GM15510 (cell line): ENCODE measurements around the gene OSBPL5.

Experiments
- POLR2A ChIP-seq: IDR thresholded peaks from 3 replicates; pipeline ENCODE4 v1.6.1; 2011; ENCODE audit warnings: borderline replicate concordance; ENCODE audit not compliant: insufficient read length; ENCODE audit errors: extremely low read depth

Gene OSBPL5

DNA sequence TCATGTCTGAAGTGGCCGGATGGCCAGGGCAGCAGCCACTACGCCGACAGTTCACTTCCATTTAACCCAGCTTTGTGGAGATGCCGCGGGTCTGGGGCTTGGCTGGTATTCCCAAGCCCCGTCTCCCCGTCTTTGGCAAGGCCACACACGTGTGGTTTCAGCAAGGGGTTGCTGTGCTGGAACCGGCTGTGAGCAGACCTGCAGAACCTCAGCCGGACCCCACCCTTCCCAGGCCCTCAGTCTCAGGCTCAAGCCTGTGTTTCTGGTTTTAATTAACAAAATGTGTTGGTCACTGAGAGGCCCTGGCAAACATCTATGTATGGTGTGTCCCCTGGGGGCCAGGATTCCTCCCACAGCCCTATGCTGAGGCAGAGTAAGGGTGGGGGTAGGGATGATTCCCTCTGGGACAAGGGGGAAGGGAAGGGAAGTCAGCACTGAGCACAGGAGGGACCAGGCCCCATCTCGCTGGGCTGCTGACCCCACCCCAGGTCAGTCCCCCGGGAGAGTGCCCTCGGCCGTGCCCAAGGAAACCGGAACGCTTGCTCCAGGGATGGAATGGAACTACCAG, 9.3 kb downstream of the OSBPL5 start:
- no peak for TF ChIP-seq POLR2A

DNA sequence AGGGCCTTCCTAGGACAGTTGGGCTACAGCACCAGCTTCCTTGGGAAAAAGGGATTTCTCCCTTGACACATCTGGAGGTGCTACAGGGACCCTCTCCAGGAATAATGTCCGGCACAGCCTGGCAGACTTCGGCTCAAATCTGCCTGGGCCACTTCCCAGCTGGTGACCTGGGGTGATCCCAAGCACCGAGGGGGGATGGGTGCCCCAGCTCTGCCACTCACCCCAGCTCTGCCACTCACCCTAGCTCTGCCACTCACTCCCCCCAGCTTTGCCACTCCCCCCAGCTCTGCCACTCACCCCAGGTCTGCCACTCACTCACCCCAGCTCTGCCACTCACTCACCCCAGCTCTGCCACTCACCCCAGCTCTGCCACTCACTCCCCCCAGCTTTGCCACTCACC, 9.9 kb downstream of the OSBPL5 start:
- no peak for TF ChIP-seq POLR2A

DNA sequence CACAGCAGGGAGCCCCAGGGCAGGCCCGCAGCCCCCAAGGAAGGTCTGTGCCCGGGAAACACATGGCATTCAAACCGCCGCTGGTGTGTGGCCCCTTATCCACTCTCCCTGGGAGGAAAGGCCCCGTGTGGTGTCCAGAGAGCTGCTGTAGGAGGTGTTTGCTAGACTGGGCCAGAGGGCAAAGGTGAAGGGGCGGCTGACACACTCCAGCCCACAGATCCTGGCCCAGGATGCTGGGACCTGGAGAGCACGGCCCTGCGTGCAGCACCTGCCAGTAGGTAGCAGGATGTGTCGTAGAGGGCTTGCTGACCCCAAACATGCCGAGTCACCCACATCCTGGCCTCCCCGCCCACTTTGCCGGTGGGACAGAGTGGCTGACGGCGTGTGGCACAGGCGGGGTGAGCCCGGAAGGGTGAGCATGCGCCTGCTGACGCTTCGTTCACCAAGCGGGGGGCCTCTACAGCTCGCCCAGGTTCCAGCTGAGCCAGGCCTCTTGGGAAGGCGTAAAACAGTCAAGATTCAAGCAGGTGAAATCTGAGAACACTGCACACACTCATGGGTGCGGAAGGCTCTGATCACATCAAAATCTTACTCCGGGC, 11.0 kb downstream of the OSBPL5 start:
- TF ChIP-seq POLR2A, result no peak

DNA sequence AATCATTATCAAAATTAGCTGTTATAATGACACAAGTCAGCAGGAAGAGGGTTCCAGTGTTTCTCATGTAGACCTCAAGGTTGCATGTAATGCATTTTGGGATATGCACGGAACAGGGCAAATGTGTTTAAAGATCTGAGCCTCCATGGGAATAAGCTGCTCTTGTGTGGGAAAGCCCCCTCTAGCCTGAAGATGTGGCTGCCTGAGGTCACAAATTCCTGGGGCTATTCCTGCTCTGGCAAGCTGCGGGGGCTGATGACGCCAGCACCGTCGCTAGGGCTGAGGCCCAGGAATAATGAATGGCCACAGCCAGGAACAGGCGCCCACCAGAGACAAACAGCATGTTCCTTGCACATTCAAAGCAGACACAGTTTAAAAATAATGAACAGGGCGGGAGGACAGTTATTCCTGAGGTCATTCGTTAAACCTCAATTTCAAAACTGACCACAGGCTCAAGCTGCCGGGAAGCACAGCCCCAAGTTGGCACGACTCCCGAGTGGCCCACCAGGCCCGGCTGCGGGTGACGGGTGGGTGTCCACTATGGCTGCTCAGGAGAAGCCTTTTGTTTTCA, 11.7 kb downstream of the OSBPL5 start:
- TF ChIP-seq POLR2A, result no peak

DNA sequence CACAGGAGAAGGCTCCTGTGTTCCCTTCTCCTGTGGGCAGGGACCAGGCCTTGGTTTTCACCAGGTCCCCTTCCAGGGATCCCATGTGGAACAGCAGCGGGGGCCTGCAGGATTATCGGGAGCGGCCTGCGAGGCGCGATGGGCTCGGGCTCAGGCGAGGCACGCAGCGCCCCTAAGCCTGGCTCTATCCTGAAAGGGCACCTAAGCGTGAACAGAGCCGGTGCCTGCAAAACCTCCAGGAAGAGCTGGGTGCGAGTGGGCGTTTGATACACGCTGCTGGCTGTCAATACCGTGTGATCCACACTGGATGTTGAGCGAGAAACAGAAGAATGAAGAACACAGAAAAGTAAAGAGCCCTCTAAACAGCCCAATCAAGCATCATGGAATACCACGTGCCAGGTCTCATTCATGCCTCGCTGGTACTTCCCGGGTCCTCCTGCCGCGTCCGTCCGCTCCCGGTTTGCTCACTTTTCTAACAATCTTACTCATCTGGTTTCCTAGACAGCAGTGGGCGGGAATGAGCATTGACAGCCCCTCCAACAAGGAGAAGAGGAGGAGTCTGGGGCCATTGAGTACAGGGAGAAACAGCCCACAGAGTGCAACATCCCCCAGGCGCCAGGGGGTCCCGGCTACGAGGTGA, 12.5 kb downstream of the OSBPL5 start:
- TF ChIP-seq POLR2A, result no peak

DNA sequence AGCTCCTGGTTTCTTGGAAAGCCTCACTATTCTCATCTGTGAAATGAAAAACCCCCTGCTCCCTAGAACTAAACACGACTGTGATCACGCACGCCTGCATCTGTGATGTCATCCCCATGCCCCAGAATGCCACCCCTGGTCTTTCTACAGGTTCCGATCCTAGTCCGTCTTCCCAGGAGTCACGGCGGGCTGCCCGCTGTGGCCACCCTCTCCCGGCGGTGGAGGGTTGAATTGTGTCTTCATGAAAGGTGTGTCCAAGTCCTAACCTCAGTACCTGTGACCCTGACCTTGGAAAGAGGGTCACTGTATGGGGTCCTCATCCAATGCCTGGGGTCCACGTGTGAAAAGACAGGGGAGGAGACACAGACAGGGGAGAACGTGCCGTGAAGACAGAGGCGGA, 14.4 kb downstream of the OSBPL5 start:
- TF ChIP-seq POLR2A, result no peak

DNA sequence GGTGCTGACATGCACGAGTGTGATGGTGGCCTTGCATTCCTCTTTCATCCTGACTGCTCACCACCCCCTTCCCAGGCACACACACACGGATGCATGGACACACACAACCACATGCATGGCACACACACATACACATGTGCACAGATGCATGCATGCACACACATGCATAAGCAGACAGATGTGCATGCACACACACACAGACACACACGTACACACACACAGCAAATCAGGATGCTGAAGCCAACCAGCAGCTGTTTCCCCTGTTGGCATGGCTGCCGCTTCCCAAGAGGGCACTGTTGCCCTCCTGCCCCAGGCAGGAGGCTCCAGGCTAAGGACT, 15.3 kb downstream of the OSBPL5 start:
- no peak for TF ChIP-seq POLR2A

DNA sequence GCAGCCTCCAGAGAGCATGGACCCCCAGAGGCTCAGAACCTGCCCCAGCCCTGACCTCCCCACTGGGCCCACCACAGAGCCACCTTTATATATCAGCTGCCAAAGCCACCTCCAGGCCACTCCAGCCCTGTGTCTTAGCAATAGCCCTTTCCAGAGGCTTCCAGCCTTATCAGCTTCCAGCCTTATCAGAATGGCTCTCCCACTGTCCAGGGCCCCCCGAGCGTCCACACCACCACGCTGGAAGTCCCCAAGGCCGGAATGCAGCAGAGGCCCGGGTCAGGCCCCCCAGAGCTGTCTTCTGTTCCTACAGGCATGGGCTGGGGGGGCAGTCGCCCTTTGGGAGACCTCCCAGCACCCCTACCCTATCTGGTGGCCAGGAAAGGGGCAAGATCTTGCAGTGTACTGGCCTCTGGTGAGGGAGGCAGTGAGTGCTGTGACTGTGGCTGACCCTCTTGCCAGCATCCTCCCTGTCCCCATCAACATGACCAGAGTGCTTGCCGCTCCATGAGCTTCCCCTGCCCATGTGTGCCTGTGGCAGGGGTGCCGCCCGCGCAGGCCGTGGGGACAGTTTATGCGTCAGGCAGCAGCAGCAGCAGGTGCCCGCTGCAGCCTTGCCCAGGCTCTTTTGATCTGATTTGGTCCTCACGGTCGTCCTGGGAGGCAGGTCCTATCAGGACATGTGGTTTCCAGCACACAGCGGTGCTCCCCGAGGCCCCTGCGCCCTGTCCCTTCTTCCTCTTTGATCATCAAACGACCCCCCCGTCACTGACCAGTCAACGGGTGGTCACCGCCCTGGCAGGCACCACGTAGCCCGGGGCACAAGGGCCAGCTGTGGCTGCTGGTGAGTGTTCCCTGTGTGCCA, 15.9 kb downstream of the OSBPL5 start:
- no peak for TF ChIP-seq POLR2A

DNA sequence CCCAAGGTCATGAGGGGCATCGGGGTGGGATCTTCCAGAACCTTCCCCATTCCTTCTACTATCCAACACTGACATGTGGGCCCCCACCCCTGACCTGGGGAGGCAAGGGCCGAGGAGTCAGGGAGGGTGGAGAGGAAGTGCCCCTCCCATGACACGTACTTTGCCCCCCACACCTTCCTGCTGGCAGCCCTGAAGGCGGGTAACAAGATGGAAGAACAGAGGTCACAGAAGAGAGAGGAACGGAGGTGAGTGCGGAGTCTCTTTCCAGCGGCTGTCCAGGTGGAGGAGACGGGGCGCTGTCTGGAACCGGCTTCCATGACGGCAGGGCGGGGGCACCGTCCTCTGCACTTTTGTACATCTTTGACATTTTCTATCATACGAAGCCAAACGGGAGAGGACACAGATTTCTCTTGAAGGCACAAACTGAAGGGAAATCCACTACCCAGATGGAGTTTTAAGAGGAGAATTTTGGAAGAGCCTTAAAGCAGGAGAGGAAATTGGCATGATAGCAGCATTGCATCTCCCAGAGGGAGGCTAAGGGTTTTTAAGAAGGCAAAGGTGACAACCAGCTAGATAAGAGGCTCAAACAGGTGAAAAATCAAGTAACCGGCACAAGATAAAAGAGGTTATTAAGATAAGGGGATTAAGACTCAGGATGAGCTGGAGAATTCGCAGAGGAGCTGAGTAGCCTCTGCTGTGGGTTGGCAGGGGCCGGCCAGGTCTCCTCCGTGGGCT, 16.7 kb downstream of the OSBPL5 start:
- TF ChIP-seq POLR2A, result no peak

DNA sequence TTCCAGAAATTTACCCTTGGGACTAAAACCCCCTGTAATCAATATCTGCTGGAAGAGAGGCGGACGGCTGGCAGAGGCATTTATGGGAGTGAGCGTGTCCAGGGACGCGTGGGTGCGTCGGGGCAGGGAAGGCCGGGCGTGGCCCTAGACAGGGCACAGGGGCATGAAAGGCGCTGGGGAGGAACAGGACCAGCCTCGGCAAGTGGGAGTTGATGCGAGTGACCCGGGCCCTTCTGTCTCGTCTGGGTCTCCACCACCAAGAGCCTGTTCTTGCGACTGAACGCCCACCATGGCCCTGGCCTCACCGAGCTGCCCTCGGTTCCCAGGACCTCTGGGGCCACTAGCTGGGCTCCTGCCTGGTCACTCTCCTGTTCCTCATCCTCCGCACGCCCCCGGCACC, 17.5 kb downstream of the OSBPL5 start:
- no peak for TF ChIP-seq POLR2A

DNA sequence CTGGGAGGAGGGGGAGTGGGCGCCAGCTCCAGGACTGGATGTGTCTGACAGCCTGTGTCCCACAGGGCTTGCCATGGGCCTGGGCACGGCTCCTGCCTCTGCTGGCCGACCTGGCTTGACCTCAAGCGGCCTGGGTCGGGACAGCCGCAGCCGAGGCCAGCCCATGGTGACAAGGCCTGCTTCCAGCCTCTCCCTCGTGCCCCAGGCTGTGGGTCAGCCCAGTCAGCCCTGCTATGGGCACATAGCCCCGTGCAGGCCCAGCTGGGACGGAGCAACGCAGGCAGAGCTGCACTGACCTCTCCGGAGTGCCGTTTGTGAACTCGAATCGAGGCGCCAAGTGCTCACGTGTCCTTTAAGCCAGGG, 17.9 kb downstream of the OSBPL5 start:
- TF ChIP-seq POLR2A, result no peak

DNA sequence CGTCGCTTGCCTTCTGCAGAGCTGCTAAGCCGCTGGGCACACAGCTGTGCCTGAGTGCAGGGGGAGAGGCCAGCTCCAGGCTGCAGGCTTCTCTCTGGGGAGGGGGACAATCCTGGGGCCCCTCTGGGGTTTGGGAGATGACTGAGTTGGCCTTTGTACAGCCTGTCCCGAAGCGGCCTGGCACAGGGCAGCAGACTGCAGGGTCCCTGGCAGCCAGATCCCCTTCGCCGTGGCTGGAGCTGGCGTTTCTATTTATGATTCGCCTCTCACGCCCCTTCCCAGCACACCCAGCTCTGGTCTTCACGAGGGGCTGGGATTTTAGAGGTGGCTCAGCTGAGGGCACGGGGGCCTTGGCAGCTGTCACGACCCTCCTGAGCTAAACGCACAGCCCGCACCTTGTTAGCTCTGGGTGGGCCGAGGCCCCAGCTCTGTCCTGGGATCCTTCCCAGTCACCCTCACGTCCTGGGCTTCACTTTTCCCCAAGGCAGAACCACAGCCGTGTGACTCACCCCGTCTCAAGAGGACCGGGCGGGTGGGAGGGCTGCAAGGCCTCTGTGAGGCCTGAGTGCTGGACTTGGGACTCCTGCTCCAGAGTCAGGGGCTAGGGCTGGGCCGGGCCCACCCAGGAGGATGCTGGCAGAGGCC, 18.4 kb downstream of the OSBPL5 start:
- TF ChIP-seq POLR2A, result no peak

DNA sequence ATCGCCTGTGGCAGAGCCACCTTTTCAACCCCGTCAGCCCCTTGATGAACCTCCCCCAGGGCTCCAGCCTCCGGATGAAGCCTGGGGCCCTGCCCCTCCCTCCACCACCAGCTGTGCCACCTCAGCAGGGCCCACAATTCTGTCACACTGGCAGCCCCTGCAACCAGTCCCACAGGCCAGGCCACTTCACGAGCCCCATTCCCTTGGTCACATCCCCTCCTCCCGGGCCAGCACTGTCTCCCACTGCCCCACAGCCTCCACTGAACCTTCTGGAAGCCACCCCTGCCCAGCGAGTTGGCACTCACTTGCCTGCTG, 19.9 kb downstream of the OSBPL5 start:
- TF ChIP-seq POLR2A, result no peak
